ENCODE data around the gene CDK14.
A peak's percentile ranks its signal among the peaks of the same experiment; 100 is the strongest.

CDK14 gene

GRCh38 chr7:91046322-91047089, 450.4 kb downstream of the CDK14 start:
- DNase-seq = no peak
- Mint-ChIP-seq H3K27ac (no peak overlapping the region), H3K27me3 (peaks cover 3% of the 10 kb centered on the region), H3K4me3 (no peak overlapping the region), H3K4me1 (peaks cover 9% of the 10 kb centered on the region), H3K9me3 (no peaks in the 10 kb centered on the region), H3K36me3 (no peaks in the 10 kb centered on the region)
- CTCF ChIA-PET = no interaction called here

- H3K36me3 Mint-ChIP-seq = no peaks in the 10 kb centered on the region
- no peak for DNase-seq
- CTCF ChIA-PET = no interaction called here
Observed at GRCh38 chr7:91047636-91048035, 451.5 kb downstream of the CDK14 start.

GRCh38 chr7:91050677-91051076, 454.6 kb downstream of the CDK14 start:
- Mint-ChIP-seq H3K9me3 (no peaks in the 10 kb centered on the region), H3K4me1 (peaks cover 9% of the 10 kb centered on the region), H3K36me3 (no peaks in the 10 kb centered on the region), H3K27ac (peak overlapping the region; percentile 24), H3K4me3 (no peak overlapping the region), H3K27me3 (peaks cover 6% of the 10 kb centered on the region)
- CTCF ChIA-PET = no interaction called here
- DNase-seq = no peak

More at GRCh38 chr7:91047636-91048035, 451.5 kb downstream of the CDK14 start:
- Mint-ChIP-seq H3K4me1 (peaks cover 9% of the 10 kb centered on the region), H3K4me3 (no peak overlapping the region), H3K9me3 (no peaks in the 10 kb centered on the region), H3K27me3 (peaks cover 3% of the 10 kb centered on the region), H3K27ac (no peak overlapping the region)

GRCh38 chr7:91051966-91052365, 455.8 kb downstream of the CDK14 start:
- Mint-ChIP-seq H3K4me1 (peaks cover 9% of the 10 kb centered on the region), H3K36me3 (no peaks in the 10 kb centered on the region), H3K27ac (no peak overlapping the region)

GRCh38 chr7:91054374-91054773, 458.3 kb downstream of the CDK14 start:
- no peak for DNase-seq
- no peak overlapping the region for H3K4me3 Mint-ChIP-seq
- H3K9me3 Mint-ChIP-seq = no peaks in the 10 kb centered on the region
- peaks cover 9% of the 10 kb centered on the region for H3K4me1 Mint-ChIP-seq
- peaks cover 6% of the 10 kb centered on the region for H3K27me3 Mint-ChIP-seq
- CTCF ChIA-PET = no interaction called here
- no peaks in the 10 kb centered on the region for H3K36me3 Mint-ChIP-seq
- no peak overlapping the region for H3K27ac Mint-ChIP-seq

More at GRCh38 chr7:91051966-91052365, 455.8 kb downstream of the CDK14 start:
- peaks cover 6% of the 10 kb centered on the region for H3K27me3 Mint-ChIP-seq
- CTCF ChIA-PET = no interaction called here
- DNase-seq = no peak
- no peaks in the 10 kb centered on the region for H3K9me3 Mint-ChIP-seq
- no peak overlapping the region for H3K4me3 Mint-ChIP-seq

GRCh38 chr7:91055219-91055618, 459.1 kb downstream of the CDK14 start:
- no peaks in the 10 kb centered on the region for H3K36me3 Mint-ChIP-seq
- no peak for DNase-seq
- CTCF ChIA-PET = interaction anchor here (0.7 kb wide), 1 partner anchor 11 kb away, joined by 3 read pairs; no protein-coding TSS in a partner anchor
- no peak overlapping the region for H3K4me3 Mint-ChIP-seq
- peaks cover 9% of the 10 kb centered on the region for H3K4me1 Mint-ChIP-seq
- no peaks in the 10 kb centered on the region for H3K9me3 Mint-ChIP-seq
- no peak overlapping the region for H3K27ac Mint-ChIP-seq
- H3K27me3 Mint-ChIP-seq = peaks cover 6% of the 10 kb centered on the region

- no peaks in the 10 kb centered on the region for H3K27me3 Mint-ChIP-seq
- H3K9me3 Mint-ChIP-seq = no peaks in the 10 kb centered on the region
- H3K36me3 Mint-ChIP-seq = no peaks in the 10 kb centered on the region
- H3K27ac Mint-ChIP-seq = no peak overlapping the region
- H3K4me1 Mint-ChIP-seq = no peaks in the 10 kb centered on the region
- CTCF ChIA-PET = interaction anchor here (0.8 kb wide), 1 partner anchor 17 kb away, joined by 3 read pairs; no protein-coding TSS in a partner anchor
- no peak for DNase-seq
- no peak overlapping the region for H3K4me3 Mint-ChIP-seq
Observed at GRCh38 chr7:91062713-91063112, 466.6 kb downstream of the CDK14 start.

- H3K27me3 Mint-ChIP-seq = no peaks in the 10 kb centered on the region
- H3K9me3 Mint-ChIP-seq = no peaks in the 10 kb centered on the region
- H3K36me3 Mint-ChIP-seq = no peaks in the 10 kb centered on the region
- no peaks in the 10 kb centered on the region for H3K4me1 Mint-ChIP-seq
- H3K4me3 Mint-ChIP-seq = no peak overlapping the region
- no peak for DNase-seq
- no peak overlapping the region for H3K27ac Mint-ChIP-seq
- CTCF ChIA-PET = no interaction called here
Observed at GRCh38 chr7:91064052-91064451, 467.9 kb downstream of the CDK14 start.

GRCh38 chr7:91064938-91065337, 468.8 kb downstream of the CDK14 start:
- no peaks in the 10 kb centered on the region for H3K9me3 Mint-ChIP-seq
- CTCF ChIA-PET = no interaction called here
- no peaks in the 10 kb centered on the region for H3K4me1 Mint-ChIP-seq
- DNase-seq = no peak
- no peaks in the 10 kb centered on the region for H3K36me3 Mint-ChIP-seq
- no peaks in the 10 kb centered on the region for H3K27me3 Mint-ChIP-seq
- no peak overlapping the region for H3K4me3 Mint-ChIP-seq
- H3K27ac Mint-ChIP-seq = no peak overlapping the region

- no peaks in the 10 kb centered on the region for H3K36me3 Mint-ChIP-seq
- no peak overlapping the region for H3K4me3 Mint-ChIP-seq
- CTCF ChIA-PET = no interaction called here
- DNase-seq = no peak
- H3K4me1 Mint-ChIP-seq = no peaks in the 10 kb centered on the region
- no peaks in the 10 kb centered on the region for H3K27me3 Mint-ChIP-seq
- H3K27ac Mint-ChIP-seq = no peak overlapping the region
- H3K9me3 Mint-ChIP-seq = no peaks in the 10 kb centered on the region
Observed at GRCh38 chr7:91066627-91067026, 470.5 kb downstream of the CDK14 start.

- Mint-ChIP-seq H3K9me3 (no peaks in the 10 kb centered on the region), H3K4me1 (no peaks in the 10 kb centered on the region), H3K4me3 (no peak overlapping the region), H3K27me3 (no peaks in the 10 kb centered on the region), H3K36me3 (no peaks in the 10 kb centered on the region), H3K27ac (no peak overlapping the region)
- no peak for DNase-seq
- CTCF ChIA-PET = no interaction called here
Observed at GRCh38 chr7:91067242-91067641, 471.1 kb downstream of the CDK14 start.

GRCh38 chr7:91068136-91068795, 472.1 kb downstream of the CDK14 start:
- Mint-ChIP-seq H3K36me3 (no peaks in the 10 kb centered on the region), H3K4me3 (no peak overlapping the region), H3K27me3 (no peaks in the 10 kb centered on the region)

GRCh38 chr7:91069146-91069545, 473.0 kb downstream of the CDK14 start:
- Mint-ChIP-seq H3K4me3 (no peak overlapping the region), H3K27ac (no peak overlapping the region), H3K27me3 (no peaks in the 10 kb centered on the region), H3K4me1 (no peaks in the 10 kb centered on the region), H3K36me3 (no peaks in the 10 kb centered on the region), H3K9me3 (no peaks in the 10 kb centered on the region)
- DNase-seq = no peak
- CTCF ChIA-PET = no interaction called here

More at GRCh38 chr7:91068136-91068795, 472.1 kb downstream of the CDK14 start:
- no peak overlapping the region for H3K27ac Mint-ChIP-seq
- CTCF ChIA-PET = no interaction called here
- H3K4me1 Mint-ChIP-seq = no peaks in the 10 kb centered on the region
- no peaks in the 10 kb centered on the region for H3K9me3 Mint-ChIP-seq
- DNase-seq = no peak

- Mint-ChIP-seq H3K9me3 (no peaks in the 10 kb centered on the region), H3K4me3 (no peak overlapping the region), H3K27me3 (no peaks in the 10 kb centered on the region), H3K36me3 (no peaks in the 10 kb centered on the region), H3K27ac (no peak overlapping the region), H3K4me1 (peaks cover 13% of the 10 kb centered on the region)
- DNase-seq = no peak
- CTCF ChIA-PET = no interaction called here
Observed at GRCh38 chr7:91079487-91079886, 483.4 kb downstream of the CDK14 start.

- Mint-ChIP-seq H3K27ac (no peak overlapping the region), H3K27me3 (no peaks in the 10 kb centered on the region), H3K36me3 (peaks cover 4% of the 10 kb centered on the region), H3K4me1 (peaks cover 22% of the 10 kb centered on the region), H3K9me3 (no peaks in the 10 kb centered on the region), H3K4me3 (no peak overlapping the region)
- DNase-seq = no peak
- CTCF ChIA-PET = no interaction called here
Observed at GRCh38 chr7:91080351-91080750, 484.2 kb downstream of the CDK14 start.
